ENCODE data around the gene TGFBR3L. TPM values are rescaled to one million over a fixed set of nuclear protein-coding genes. Genes with fewer than 3 reads are reported as not detected.
A peak's percentile ranks its signal among the peaks of the same experiment; 100 is the strongest.

TGFBR3L gene
- total RNA-seq, 6 experiments from 2014 or later: 4.5 to 12.0 (median 7.7) TPM

- H3K4me1 Mint-ChIP-seq (ENCODE audit: low read depth): peaks cover 11% of the 10 kb centered on the region
- no peak overlapping the region for H3K4me3 Mint-ChIP-seq
- peaks cover 3% of the 10 kb centered on the region for H3K36me3 Mint-ChIP-seq (ENCODE audit: low read depth)
- H3K27me3 Mint-ChIP-seq (ENCODE audit: insufficient read depth): peaks cover 5% of the 10 kb centered on the region
- DNase-seq: no peak
- H3K9me3 Mint-ChIP-seq: no peaks in the 10 kb centered on the region
- no peak overlapping the region for H3K27ac Mint-ChIP-seq
- TF ChIP-seq, protein P1, sequence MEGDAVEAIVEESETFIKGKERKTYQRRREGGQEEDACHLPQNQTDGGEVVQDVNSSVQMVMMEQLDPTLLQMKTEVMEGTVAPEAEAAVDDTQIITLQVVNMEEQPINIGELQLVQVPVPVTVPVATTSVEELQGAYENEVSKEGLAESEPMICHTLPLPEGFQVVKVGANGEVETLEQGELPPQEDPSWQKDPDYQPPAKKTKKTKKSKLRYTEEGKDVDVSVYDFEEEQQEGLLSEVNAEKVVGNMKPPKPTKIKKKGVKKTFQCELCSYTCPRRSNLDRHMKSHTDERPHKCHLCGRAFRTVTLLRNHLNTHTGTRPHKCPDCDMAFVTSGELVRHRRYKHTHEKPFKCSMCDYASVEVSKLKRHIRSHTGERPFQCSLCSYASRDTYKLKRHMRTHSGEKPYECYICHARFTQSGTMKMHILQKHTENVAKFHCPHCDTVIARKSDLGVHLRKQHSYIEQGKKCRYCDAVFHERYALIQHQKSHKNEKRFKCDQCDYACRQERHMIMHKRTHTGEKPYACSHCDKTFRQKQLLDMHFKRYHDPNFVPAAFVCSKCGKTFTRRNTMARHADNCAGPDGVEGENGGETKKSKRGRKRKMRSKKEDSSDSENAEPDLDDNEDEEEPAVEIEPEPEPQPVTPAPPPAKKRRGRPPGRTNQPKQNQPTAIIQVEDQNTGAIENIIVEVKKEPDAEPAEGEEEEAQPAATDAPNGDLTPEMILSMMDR (IDR thresholded peaks at IDR 0.05): no peak
Observed at GRCh38 chr19:7899751-7900378, 14.8 kb upstream of the TGFBR3L start.

GRCh38 chr19:7900401-7900870 is 14.2 kb upstream of the TGFBR3L start:
- peaks cover 7% of the 10 kb centered on the region for H3K36me3 Mint-ChIP-seq (ENCODE audit: low read depth)
- no peaks in the 10 kb centered on the region for H3K9me3 Mint-ChIP-seq
- no peak overlapping the region for H3K4me3 Mint-ChIP-seq
- no peak for DNase-seq
- H3K27ac Mint-ChIP-seq: no peak overlapping the region
- H3K4me1 Mint-ChIP-seq (ENCODE audit: low read depth): peaks cover 16% of the 10 kb centered on the region
- TF ChIP-seq, protein P1 (IDR thresholded peaks at IDR 0.05): no peak
- peaks cover 5% of the 10 kb centered on the region for H3K27me3 Mint-ChIP-seq (ENCODE audit: insufficient read depth)

DNA sequence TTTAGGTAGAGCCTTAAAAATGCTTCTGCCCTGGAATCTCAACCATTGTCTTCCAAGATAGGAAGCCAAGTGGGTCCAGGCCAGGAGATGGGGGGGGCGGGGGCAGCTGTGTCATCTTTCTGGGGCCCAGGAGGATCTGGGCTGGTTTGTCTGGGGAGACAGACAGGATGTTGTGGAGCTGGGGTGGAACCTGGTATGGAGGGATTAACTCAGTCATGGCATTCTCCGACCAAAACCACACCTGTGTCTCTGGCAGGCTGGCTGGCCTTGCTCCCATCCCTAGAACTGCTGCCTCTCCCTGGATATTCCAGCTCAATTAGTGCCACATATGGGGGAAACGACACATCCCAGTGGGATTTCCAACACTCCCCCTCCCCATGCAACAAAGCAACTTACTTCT is 13.7 kb upstream of the TGFBR3L start:
- Mint-ChIP-seq H3K4me1 (ENCODE audit: low read depth) (peaks cover 21% of the 10 kb centered on the region), H3K36me3 (ENCODE audit: low read depth) (peaks cover 7% of the 10 kb centered on the region), H3K27me3 (ENCODE audit: insufficient read depth) (peaks cover 5% of the 10 kb centered on the region), H3K9me3 (no peaks in the 10 kb centered on the region), H3K4me3 (no peak overlapping the region), H3K27ac (no peak overlapping the region)
- no peak for DNase-seq
- TF ChIP-seq, protein P1 (IDR thresholded peaks at IDR 0.05): no peak

DNA sequence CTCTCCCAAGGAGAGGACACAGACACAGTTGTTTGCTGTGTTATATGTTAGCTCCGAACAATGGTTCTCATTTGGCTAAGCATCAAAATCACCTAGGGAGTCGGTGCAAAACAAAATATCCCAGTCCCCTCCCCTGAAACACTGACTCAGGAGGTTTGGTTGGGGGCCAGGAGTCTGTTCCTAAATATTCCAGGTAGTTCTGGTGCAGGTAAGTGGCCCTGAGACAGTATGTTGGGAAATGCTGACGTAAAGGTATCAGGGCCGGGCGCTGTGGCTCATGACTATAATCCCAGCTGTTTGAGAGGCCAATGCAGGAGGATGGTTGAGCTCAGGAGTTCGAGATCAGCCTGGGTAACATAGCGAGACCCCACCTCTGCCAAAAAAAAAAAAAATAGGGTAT is 13.3 kb upstream of the TGFBR3L start:
- TF ChIP-seq, protein P1 (IDR thresholded peaks at IDR 0.05): no peak
- no peaks in the 10 kb centered on the region for H3K9me3 Mint-ChIP-seq
- H3K27me3 Mint-ChIP-seq (ENCODE audit: insufficient read depth): peaks cover 5% of the 10 kb centered on the region
- peaks cover 7% of the 10 kb centered on the region for H3K36me3 Mint-ChIP-seq (ENCODE audit: low read depth)
- H3K4me1 Mint-ChIP-seq (ENCODE audit: low read depth): peaks cover 21% of the 10 kb centered on the region
- H3K4me3 Mint-ChIP-seq: no peak overlapping the region
- DNase-seq: no peak
- H3K27ac Mint-ChIP-seq: no peak overlapping the region

GRCh38 chr19:7902796-7903243 is 11.8 kb upstream of the TGFBR3L start:
- peak overlapping the region; percentile 91 for H3K27ac Mint-ChIP-seq
- peaks cover 7% of the 10 kb centered on the region for H3K36me3 Mint-ChIP-seq (ENCODE audit: low read depth)
- peaks cover 21% of the 10 kb centered on the region for H3K4me1 Mint-ChIP-seq (ENCODE audit: low read depth)
- peak overlapping the region; percentile 93 for H3K4me3 Mint-ChIP-seq
- TF ChIP-seq, protein P1 (IDR thresholded peaks at IDR 0.05): no peak
- no peak for DNase-seq
- H3K27me3 Mint-ChIP-seq (ENCODE audit: insufficient read depth): peaks cover 5% of the 10 kb centered on the region
- no peaks in the 10 kb centered on the region for H3K9me3 Mint-ChIP-seq

Data from HFFc6 (cell line).